Spleen (tissue), 11 donors: ENCODE results near the gene ERBB4. TPM values are rescaled to one million over a fixed set of nuclear protein-coding genes. Genes with fewer than 3 reads are reported as not detected.

ENCODE experiments used
- DNase-seq: peaks from one replicate; pipeline ENCODE4 v3.0.0-alpha.2; 2020
- H3K27ac ChIP-seq, 8 donors: fragments of 200-600 bp; sonication (generic) in 7 of 8; 1 replicate in 4 of 8; 2 replicates in 4 of 8; pipeline versions ENCODE4 v1.5.0 to v1.8.0; 2016 to 2021; ENCODE audit warnings: inconsistent platforms in 4 of 8, mild to moderate bottlenecking in 4 of 8, moderate library complexity in 1 of 8
- H3K27me3 ChIP-seq, 7 donors: fragments of 200-600 bp; sonication (generic) in 6 of 7; replicated peaks in 1 of 7; 1 replicate in 4 of 7; 2 replicates in 3 of 7; pipeline versions ENCODE4 v1.5.0 to v1.8.0; 2016 to 2021; ENCODE audit warnings: inconsistent platforms in 3 of 7, mild to moderate bottlenecking in 1 of 7
- H3K36me3 ChIP-seq, 6 donors: fragments of 200-600 bp; sonication (generic) in 5 of 6; 1 replicate in 4 of 6; 2 replicates in 2 of 6; pipeline versions ENCODE4 v1.5.0 to v1.8.0; 2016 to 2021; ENCODE audit warnings: inconsistent platforms in 2 of 6
- H3K4me1 ChIP-seq, 6 donors: fragments of 200-600 bp; sonication (generic) in 5 of 6; 1 replicate in 3 of 6; 2 replicates in 3 of 6; pipeline versions ENCODE4 v1.5.0 to v1.8.0; 2016 to 2021; ENCODE audit warnings: inconsistent platforms in 3 of 6
- H3K4me3 ChIP-seq, 8 donors: fragments of 200-600 bp; sonication (generic) in 7 of 8; 1 replicate in 4 of 8; 2 replicates in 4 of 8; pipeline versions ENCODE4 v1.5.0 to v1.8.0; 2016 to 2021; ENCODE audit warnings: inconsistent platforms in 4 of 8, mild to moderate bottlenecking in 4 of 8, moderate library complexity in 2 of 8
- H3K9me3 ChIP-seq, 8 donors: fragments of 200-600 bp; sonication (generic) in 7 of 8; 1 replicate in 4 of 8; 2 replicates in 4 of 8; pipeline versions ENCODE4 v1.5.0 to v1.8.0; 2016 to 2021; ENCODE audit warnings: inconsistent platforms in 4 of 8
- POLR2A ChIP-seq, 3 donors: fragments of 450-650 bp; IDR thresholded peaks; one replicate each; pipeline ENCODE4 v1.5.1; 2017; ENCODE audit warnings: antibody characterized with exemption in 3 of 3, mild to moderate bottlenecking in 1 of 3
- POLR2AphosphoS5 ChIP-seq, 3 donors: sonication (generic); formaldehyde crosslinking; IDR thresholded peaks; one replicate each; pipeline ENCODE4 v1.5.1; 2017; ENCODE audit warnings: antibody characterized with exemption in 3 of 3
- whole genome bisulfite sequencing, 5 donors: extraction: QIAGEN DNeasy Blood & Tissue Kit in 3 of 5; methylation state at CpG; one replicate each; pipeline versions ENCODE4 v1.1.5 to v1.1.7; 2013 to 2018; 5-methylcytosine and 5-hydroxymethylcytosine counted together
- intact Hi-C: fragments of 100-400 bp; cut with DNase I; formaldehyde crosslinking; loops from one replicate; pipeline ENCODE4 v1.15.0; 2023; ENCODE audit warnings: low total_unique reads
- polyA plus RNA-seq, 3 donors: library from polyadenylated mRNA; stranded (reverse); fragments of 200-250 nt; gene quantifications; one replicate each; pipeline ENCODE4 v1.2.1, GENCODE V29; 2013
- total RNA-seq, 7 donors: library from RNA; depleted of rRNA in 3 of 7; stranded (reverse); fragments of >200 nt in 3 of 7; fragmentation: NEBNext Ultra II Directional in 4 of 7; extraction: Animal tissue kit (Norgen Biotek cat#: 25700) in 4 of 7; gene quantifications; one replicate each; pipeline versions ENCODE4 v1.1.0 to v1.2.1, GENCODE V29; 2016 to 2021
- TF ChIP-seq, protein P1 (sequence below), 11 experiments: fragments of 200-600 bp in 7 of 11; fragments of 450-650 bp in 4 of 11; sonication (generic) in 4 of 11; IDR thresholded peaks in 8 of 11; conservative IDR thresholded peaks in 3 of 11; 1 replicate in 7 of 11; 2 replicates in 4 of 11; pipeline versions ENCODE4 v1.4.0 to v1.8.0; 2016 to 2021; ENCODE audit warnings: antibody characterized with exemption in 11 of 11, inconsistent platforms in 4 of 11, mild to moderate bottlenecking in 1 of 11
- donor health status: healthy with polysubstance abuse.
- donor health status: DM: no; HTN: no; CAD: no; lungs with moderate emphysema.
- donor health status: DM: no; HTN: no; CAD: no.
- donor health status: Bipolar disorder and iron deficiency.
- donor health status: healthy.
- donor health status: DM: no; HTN: no; CAD: no.
- donor health status: DM: yes; HTN: yes; CAD: no.

Gene ERBB4
- total and polyA plus RNA-seq, 10 donors, result under 0.01 to 1.4 (median 0.35) TPM

DNA sequence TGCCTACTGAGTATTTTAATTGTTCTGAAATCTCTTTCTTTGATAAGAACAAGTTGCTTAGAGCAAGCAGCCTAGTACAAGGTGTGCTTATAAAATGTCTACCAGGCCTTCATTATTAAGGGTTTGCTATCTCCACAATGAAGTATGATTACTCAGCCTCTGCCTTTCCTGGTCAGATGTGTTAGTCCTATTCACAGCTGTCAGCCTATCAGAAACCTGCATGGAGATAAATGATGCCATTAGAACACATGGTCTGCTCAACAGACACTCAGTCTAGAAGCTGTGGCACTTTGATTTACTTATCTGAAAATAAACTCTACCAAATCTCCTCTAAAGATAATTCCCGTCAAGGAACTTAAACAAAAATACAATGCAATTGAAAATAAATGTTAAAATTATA is 448.7 kb downstream of the ERBB4 start:
- TF ChIP-seq POLR2A (IDR thresholded peaks at IDR 0.05) (no peak), POLR2AphosphoS5 (IDR thresholded peaks at IDR 0.05) (no peak)
- TF ChIP-seq, protein P1, sequence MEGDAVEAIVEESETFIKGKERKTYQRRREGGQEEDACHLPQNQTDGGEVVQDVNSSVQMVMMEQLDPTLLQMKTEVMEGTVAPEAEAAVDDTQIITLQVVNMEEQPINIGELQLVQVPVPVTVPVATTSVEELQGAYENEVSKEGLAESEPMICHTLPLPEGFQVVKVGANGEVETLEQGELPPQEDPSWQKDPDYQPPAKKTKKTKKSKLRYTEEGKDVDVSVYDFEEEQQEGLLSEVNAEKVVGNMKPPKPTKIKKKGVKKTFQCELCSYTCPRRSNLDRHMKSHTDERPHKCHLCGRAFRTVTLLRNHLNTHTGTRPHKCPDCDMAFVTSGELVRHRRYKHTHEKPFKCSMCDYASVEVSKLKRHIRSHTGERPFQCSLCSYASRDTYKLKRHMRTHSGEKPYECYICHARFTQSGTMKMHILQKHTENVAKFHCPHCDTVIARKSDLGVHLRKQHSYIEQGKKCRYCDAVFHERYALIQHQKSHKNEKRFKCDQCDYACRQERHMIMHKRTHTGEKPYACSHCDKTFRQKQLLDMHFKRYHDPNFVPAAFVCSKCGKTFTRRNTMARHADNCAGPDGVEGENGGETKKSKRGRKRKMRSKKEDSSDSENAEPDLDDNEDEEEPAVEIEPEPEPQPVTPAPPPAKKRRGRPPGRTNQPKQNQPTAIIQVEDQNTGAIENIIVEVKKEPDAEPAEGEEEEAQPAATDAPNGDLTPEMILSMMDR (IDR thresholded peaks at IDR 0.05 in 8 of 11, conservative IDR thresholded peaks at IDR 0.05 in 3 of 11), result no peak
- no peaks in the 10 kb centered on the region for H3K27me3 ChIP-seq
- no peak overlapping the region for H3K27ac ChIP-seq
- no peaks in the 10 kb centered on the region for H3K4me1 ChIP-seq
- no peaks in the 10 kb centered on the region for H3K36me3 ChIP-seq
- no peak overlapping the region for H3K4me3 ChIP-seq
- H3K9me3 ChIP-seq, result no peaks in the 10 kb centered on the region
- intact Hi-C loops, result no loop called here
- WGBS, 5 donors, result 71 to 88% (median 80%) methylated on average over 1 of the region's 1 CpG
- no peak for DNase-seq

DNA sequence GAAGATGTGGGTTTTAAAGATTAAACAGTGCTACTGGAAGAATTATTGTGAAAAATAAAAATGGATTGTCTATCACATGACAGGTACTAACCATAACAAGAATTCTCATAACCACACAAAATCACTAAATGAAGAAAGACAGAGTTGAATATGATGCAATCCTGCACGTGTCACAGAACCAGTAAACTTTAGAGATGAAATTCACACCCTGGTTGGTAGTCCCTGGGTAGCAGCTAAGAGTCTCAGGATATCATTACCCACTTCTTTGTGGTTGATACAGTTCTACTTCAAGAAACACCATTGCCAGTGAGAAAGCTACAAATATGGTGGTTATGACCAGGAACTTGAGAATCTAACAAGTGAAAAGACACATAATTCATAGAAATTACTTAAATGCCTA is 450.2 kb downstream of the ERBB4 start:
- TF ChIP-seq, protein P1 (IDR thresholded peaks at IDR 0.05 in 8 of 11, conservative IDR thresholded peaks at IDR 0.05 in 3 of 11), result no peak
- no peak for TF ChIP-seq POLR2AphosphoS5 (IDR thresholded peaks at IDR 0.05)
- TF ChIP-seq POLR2A (IDR thresholded peaks at IDR 0.05), result no peak
- 45 to 61% (median 48%) methylated on average over 1 of the region's 1 CpG for WGBS, 5 donors
- no peak overlapping the region for H3K4me3 ChIP-seq
- no peaks in the 10 kb centered on the region for H3K27me3 ChIP-seq
- no peaks in the 10 kb centered on the region for H3K4me1 ChIP-seq
- H3K36me3 ChIP-seq, result no peaks in the 10 kb centered on the region
- intact Hi-C loops, result no loop called here
- DNase-seq, result no peak
- H3K9me3 ChIP-seq, result no peaks in the 10 kb centered on the region
- no peak overlapping the region for H3K27ac ChIP-seq

DNA sequence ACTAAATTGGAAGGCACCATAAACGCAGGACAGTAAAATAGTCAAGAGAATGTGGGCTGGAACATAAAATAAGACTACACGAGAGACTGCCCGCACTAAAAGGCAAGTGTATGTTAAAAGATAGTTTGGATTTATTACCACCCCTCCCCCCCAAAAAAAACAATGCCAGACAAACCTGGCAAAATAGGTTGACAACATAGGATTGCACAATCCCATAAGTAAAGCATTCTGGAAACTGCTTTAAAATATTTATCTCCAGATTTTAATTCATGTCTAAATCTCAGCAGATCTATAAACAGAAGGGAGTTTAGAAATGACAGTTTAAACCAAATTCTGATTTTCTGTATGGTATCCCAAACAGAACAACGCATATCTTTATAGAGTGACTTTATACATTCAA is 455.1 kb downstream of the ERBB4 start:
- Histone ChIP-seq H3K36me3 (no peaks in the 10 kb centered on the region), H3K4me1 (no peaks in the 10 kb centered on the region), H3K4me3 (no peak overlapping the region), H3K9me3 (no peaks in the 10 kb centered on the region), H3K27ac (no peak overlapping the region), H3K27me3 (no peaks in the 10 kb centered on the region)
- no peak for DNase-seq
- intact Hi-C loops, result no loop called here
- 82 to 93% (median 88%) methylated on average over 4 of the region's 4 CpGs for WGBS, 5 donors
- no peak for TF ChIP-seq POLR2AphosphoS5 (IDR thresholded peaks at IDR 0.05)

DNA sequence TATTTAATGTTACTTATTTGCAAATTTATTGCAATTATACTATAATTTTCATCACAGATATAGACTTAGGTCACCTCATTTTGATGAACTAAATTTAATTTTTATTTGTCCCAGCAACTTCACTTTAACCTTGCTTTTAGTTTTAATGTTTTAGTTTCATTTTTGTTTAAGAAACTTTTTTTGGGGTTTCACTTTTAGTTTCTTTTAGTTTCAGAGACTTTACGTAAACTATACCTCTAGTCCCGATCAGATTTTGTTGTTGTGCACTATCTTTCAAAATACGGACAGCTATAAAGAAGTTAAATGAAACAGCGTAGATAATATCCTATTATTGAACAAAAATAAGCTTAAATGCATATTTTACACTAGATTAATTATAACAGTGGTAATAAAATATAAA is 460.5 kb downstream of the ERBB4 start:
- H3K4me1 ChIP-seq, result no peaks in the 10 kb centered on the region
- 32 to 64% (median 49%) methylated on average over 4 of the region's 4 CpGs for WGBS, 5 donors
- peak overlapping the region in 2 of 8 donors; percentile 31 to 41 for H3K4me3 ChIP-seq
- no peaks in the 10 kb centered on the region for H3K9me3 ChIP-seq
- H3K27ac ChIP-seq, result no peak overlapping the region
- H3K27me3 ChIP-seq, result no peaks in the 10 kb centered on the region
- intact Hi-C loops, result no loop called here
- TF ChIP-seq POLR2AphosphoS5 (IDR thresholded peaks at IDR 0.05) (no peak), POLR2A (IDR thresholded peaks at IDR 0.05) (no peak)
- TF ChIP-seq, protein P1 (IDR thresholded peaks at IDR 0.05 in 8 of 11, conservative IDR thresholded peaks at IDR 0.05 in 3 of 11), result no peak
- DNase-seq, result no peak
- no peaks in the 10 kb centered on the region for H3K36me3 ChIP-seq

DNA sequence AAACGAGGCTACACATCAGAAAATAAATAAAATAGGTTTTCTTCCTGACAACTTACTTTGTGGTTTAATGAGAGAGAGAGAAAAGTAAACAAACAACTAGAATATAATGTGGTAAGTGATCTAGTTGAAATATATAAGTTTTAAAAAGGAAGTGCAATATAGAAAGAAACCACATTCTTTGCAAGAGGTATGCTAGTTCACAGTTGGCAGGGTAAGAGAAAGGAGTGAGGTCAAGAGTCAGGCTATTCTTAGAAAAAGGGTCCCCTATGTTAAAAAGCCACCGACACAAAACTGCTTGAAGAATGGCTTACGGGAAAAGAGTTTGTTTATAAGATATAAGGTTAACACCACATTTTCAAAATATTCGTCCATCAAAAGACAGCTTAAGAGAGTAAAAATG is 462.1 kb downstream of the ERBB4 start:
- Histone ChIP-seq H3K27me3 (no peaks in the 10 kb centered on the region), H3K27ac (no peak overlapping the region), H3K36me3 (no peaks in the 10 kb centered on the region), H3K4me1 (no peaks in the 10 kb centered on the region), H3K4me3 (no peak overlapping the region), H3K9me3 (no peaks in the 10 kb centered on the region)
- WGBS, 5 donors, result 40 to 54% (median 43%) methylated on average over 4 of the region's 4 CpGs
- DNase-seq, result no peak
- intact Hi-C loops, result no loop called here
- TF ChIP-seq POLR2AphosphoS5 (IDR thresholded peaks at IDR 0.05), result no peak
- TF ChIP-seq, protein P1 (IDR thresholded peaks at IDR 0.05 in 8 of 11, conservative IDR thresholded peaks at IDR 0.05 in 3 of 11), result no peak
- TF ChIP-seq POLR2A (IDR thresholded peaks at IDR 0.05), result no peak
